WERI-Rb-1 (cell line): ENCODE results near the gene DIDO1.

Experiments
- DNase-seq: peaks from one replicate; pipeline ENCODE4 v3.0.0-alpha.2; 2020
- H3K27ac ChIP-seq: fragments of 250-450 bp; sonication (Bioruptor Pico); 2 replicates; pipeline ENCODE4 v1.5.1; 2020; ENCODE audit warnings: mild to moderate bottlenecking, moderate library complexity
- H3K27me3 ChIP-seq: fragments of 250-450 bp; sonication (Bioruptor Pico); 2 replicates; pipeline ENCODE4 v1.5.1; 2021; ENCODE audit warnings: mild to moderate bottlenecking, low read depth, moderate library complexity; ENCODE audit not compliant: insufficient read depth, severe bottlenecking
- H3K36me3 ChIP-seq: fragments of 250-450 bp; sonication (Bioruptor Pico); 2 replicates; pipeline ENCODE4 v1.5.1; 2020; ENCODE audit warnings: mild to moderate bottlenecking, moderate library complexity
- H3K4me3 ChIP-seq: 2 replicates; pipeline ENCODE4 v1.5.1; 2011; ENCODE audit warnings: low read depth, mild to moderate bottlenecking, control low read depth, low read length
- H3K9me3 ChIP-seq: fragments of 250-450 bp; sonication (Bioruptor Pico); 2 replicates; pipeline ENCODE4 v1.5.1; 2021; ENCODE audit warnings: mild to moderate bottlenecking, moderate library complexity; ENCODE audit not compliant: severe bottlenecking
- TF ChIP-seq, protein P1 (sequence below): IDR thresholded peaks from 2 replicates; pipeline ENCODE4 v1.5.1; 2011; ENCODE audit warnings: low read depth, mild to moderate bottlenecking, control low read depth, inconsistent platforms, low read length

The DIDO1 gene

DNA sequence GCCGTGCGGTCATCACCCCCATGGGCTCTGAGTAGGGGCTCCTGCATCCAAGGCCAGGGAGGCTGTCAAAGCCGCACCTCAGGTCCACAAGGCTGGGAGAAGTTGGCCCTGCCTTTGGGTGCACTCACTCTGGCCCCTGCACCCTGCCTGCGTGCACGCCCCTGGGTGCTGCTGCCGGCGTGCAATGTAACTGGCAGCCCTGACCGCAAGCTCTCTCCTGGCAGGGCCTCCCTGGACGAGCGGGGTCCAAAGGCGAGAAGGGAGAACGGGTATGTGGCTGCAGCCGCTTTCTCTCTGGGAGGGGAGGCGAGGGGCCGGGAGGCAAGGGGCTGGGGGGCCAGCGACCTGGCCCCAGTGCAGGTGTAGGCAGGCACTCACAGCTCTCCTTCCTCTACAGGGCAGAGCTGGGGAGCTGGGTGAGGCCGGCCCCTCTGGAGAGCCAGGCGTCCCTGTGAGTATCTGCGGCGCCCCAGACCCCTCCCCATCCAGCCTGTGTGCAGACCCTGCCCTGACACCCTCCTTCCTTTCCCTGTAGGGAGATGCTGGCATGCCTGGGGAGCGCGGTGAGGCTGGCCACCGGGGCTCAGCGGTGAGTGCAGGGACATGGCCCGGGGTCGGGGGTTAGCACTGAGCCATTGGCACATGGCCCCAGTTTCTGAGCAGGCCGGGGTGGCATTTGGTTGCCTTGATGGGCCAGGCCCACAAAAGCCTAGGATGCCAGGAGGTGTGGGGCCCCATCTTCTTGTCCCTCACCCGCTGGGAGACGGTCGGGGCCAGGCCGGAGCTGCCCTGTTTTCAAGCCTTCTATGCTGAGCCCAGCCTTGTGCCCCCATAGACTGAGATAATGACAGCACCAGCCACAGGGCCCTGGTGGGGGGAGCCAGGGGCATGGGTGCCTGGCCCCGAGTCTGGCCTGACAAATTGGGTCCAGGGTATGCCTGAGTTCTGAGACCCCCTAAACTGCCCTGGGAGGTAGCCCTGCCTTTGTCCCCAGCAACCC, 96.8 kb downstream of the DIDO1 start:
- H3K4me3 ChIP-seq = no peak overlapping the region
- TF ChIP-seq, protein P1, sequence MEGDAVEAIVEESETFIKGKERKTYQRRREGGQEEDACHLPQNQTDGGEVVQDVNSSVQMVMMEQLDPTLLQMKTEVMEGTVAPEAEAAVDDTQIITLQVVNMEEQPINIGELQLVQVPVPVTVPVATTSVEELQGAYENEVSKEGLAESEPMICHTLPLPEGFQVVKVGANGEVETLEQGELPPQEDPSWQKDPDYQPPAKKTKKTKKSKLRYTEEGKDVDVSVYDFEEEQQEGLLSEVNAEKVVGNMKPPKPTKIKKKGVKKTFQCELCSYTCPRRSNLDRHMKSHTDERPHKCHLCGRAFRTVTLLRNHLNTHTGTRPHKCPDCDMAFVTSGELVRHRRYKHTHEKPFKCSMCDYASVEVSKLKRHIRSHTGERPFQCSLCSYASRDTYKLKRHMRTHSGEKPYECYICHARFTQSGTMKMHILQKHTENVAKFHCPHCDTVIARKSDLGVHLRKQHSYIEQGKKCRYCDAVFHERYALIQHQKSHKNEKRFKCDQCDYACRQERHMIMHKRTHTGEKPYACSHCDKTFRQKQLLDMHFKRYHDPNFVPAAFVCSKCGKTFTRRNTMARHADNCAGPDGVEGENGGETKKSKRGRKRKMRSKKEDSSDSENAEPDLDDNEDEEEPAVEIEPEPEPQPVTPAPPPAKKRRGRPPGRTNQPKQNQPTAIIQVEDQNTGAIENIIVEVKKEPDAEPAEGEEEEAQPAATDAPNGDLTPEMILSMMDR = no peak
- no peak for DNase-seq
- no peaks in the 10 kb centered on the region for H3K36me3 ChIP-seq
- H3K27ac ChIP-seq = no peak overlapping the region
- no peaks in the 10 kb centered on the region for H3K9me3 ChIP-seq
- H3K27me3 ChIP-seq = no peaks in the 10 kb centered on the region

DNA sequence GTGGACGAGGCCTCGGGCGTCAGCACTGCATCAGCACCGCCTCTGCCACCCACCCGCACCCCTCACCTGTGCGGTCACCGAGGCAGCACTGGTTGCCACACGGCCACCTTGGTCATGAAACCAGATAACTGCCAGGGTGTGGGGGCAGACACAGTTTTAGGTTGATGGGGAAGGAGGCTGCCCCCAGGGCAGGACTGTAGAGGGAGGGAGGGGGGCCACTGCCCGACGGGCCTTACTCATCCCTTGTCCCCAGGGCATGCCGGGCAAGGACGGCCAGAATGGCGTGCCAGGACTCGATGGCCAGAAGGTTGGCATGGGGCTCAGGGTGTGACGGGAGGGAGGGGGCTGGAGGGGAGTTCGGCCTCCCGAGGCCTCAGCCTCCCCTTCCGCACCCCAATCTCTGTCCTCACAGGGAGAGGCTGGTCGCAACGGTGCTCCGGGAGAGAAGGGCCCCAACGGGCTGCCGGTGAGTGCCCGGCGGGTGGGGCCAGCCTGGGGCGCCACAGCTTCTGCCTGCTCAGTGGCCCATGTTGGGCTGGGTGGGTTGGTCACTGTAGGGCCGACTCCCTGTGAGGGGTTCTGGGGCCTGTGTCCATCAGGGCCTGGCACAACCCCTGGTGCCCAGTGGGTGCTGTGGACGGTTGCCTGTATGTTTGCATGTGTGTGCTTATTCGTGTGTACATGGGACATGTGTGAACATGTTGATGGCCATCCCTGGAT, 97.6 kb downstream of the DIDO1 start:
- no peak for DNase-seq
- Histone ChIP-seq H3K27ac (no peak overlapping the region), H3K27me3 (no peaks in the 10 kb centered on the region), H3K4me3 (no peak overlapping the region), H3K36me3 (no peaks in the 10 kb centered on the region), H3K9me3 (no peaks in the 10 kb centered on the region)
- TF ChIP-seq, protein P1 = no peak

DNA sequence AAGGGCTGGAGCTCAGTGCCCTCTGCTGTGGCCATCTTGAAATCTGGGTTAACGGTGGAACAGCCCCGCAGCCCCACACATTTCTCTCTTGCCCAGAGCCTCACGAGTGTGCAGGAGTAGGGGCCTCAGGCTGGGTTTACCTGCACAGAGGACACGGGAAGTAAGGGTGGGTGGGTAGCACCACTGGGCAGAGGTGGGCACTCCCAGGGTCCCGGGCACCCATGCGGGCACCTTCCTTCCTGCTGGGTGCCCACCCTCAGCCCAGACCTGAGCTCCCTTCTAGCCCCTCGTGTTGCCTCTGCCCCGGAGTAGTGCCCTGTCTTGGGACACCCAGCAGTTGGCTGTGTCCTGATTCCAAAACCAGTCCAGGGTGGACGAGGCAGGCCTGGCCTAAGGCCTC, 98.3 kb downstream of the DIDO1 start:
- H3K36me3 ChIP-seq = no peaks in the 10 kb centered on the region
- H3K27ac ChIP-seq = no peak overlapping the region
- H3K9me3 ChIP-seq = no peaks in the 10 kb centered on the region
- no peak for DNase-seq
- no peaks in the 10 kb centered on the region for H3K27me3 ChIP-seq
- TF ChIP-seq, protein P1 = no peak
- no peak overlapping the region for H3K4me3 ChIP-seq
